GM19240 (cell line): Measurements from ENCODE around the gene ART1.
"Not testable (repeated sequence)": the region's sequence is repeated elsewhere in the genome, so short reads cannot be mapped to it uniquely, and the experiment has no call there.

ENCODE experiments used
- DNase-seq: peaks from one replicate; pipeline ENCODE4 v3.0.0; 2011; ENCODE audit warnings: low spot score; ENCODE audit not compliant: insufficient read length

Gene ART1

DNA sequence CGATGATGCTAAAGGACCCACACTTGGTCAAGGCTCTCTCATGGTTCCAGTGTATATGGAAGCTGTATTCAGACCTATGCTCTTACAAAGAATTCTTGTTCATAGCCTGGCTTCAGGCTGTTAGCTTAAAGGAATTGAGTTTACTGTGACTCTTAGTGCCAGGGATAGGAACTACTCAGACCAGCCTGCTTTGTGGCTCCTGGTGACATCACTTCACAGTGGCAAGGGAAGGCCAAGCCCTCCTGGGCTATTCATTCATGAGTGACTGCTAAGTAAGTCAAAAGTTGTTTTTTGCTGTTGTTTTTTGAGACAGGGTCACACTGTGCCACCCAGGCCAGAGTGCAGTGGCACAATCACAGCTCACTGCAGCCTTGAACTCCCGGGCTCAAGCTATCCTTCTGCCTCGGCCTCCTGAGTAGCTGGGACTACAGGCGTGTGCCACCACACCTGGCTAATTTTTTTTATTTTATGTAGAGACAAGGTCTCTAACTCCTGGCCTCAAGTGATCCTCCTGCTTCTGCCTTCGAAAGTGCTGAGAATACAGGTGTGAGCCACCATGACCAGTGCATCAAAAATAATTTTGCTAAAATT is 12.8 kb upstream of the ART1 start:
- no peak for DNase-seq

- no peak for DNase-seq
Observed at GRCh38 chr11:3635641-3636375, 9.1 kb upstream of the ART1 start.

GRCh38 chr11:3637201-3637600 is 7.7 kb upstream of the ART1 start:
- DNase-seq: no peak

DNA sequence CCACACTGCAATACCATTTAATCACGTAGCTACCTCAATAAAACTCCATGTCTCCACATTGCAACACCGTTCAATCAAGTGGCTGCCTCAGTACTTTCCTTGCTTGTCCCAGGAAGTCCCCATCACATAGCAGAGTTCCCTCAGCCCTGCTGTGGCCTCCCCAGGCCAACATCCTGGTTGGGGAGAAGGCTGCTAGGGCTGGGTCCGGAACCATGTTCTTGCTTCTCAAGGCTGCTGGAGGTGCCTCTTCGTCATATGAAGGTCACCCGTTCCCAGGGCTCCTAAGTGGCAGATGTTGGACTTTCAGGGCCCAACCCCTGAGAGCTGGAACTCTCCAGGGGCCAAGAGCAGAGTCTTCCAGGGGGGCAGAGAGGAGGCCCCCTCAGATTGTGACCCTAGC is 6.4 kb upstream of the ART1 start:
- DNase-seq: no peak

DNA sequence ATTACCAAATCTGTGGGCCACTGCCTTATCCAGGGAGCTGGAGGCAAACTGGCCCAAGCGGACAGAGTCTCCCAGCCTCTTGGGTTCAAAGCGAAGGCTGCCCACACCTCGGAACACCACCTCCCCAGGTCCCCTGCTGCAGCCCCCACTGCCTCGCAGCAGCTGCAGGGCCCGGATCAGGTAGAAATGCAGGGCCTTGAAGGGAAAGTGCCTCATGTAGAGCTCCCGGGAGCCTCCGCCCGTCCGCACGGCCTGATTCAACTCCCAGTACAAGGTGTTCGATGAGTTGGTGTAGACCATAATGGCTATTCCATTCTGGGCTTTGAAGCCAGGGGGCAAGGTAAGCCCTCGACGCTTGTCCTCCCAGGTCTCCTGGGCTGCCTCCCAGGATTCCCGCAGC is 5.1 kb upstream of the ART1 start:
- DNase-seq: no peak

GRCh38 chr11:3641191-3641590 is 3.7 kb upstream of the ART1 start:
- DNase-seq: no peak

DNA sequence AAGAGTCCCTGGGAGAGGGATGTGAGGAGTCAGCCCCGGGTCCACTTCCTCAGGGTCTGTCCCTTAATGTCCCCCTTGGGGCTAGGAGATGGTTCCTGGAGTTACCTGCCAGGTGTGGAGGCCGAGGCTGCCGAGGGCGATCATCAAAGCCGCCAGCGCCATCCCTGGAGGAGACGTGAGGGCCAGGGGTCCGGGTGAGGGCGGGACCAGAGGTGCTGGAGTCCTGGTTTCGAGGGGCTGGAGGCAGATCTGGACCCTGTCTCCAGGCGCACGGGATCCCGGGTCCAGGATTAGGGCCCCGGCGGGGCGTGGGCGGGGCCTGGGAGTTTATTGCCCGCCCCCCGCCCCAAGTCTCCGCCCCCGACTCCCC is 3.2 kb upstream of the ART1 start, which contains the start of gene ART5:
Gene ART5, minus strand, starts transcription at position 292 of the 370 bp plus-strand sequence. Its CDS starts 130 bp downstream, at position 162.
- DNase-seq: no peak

DNA sequence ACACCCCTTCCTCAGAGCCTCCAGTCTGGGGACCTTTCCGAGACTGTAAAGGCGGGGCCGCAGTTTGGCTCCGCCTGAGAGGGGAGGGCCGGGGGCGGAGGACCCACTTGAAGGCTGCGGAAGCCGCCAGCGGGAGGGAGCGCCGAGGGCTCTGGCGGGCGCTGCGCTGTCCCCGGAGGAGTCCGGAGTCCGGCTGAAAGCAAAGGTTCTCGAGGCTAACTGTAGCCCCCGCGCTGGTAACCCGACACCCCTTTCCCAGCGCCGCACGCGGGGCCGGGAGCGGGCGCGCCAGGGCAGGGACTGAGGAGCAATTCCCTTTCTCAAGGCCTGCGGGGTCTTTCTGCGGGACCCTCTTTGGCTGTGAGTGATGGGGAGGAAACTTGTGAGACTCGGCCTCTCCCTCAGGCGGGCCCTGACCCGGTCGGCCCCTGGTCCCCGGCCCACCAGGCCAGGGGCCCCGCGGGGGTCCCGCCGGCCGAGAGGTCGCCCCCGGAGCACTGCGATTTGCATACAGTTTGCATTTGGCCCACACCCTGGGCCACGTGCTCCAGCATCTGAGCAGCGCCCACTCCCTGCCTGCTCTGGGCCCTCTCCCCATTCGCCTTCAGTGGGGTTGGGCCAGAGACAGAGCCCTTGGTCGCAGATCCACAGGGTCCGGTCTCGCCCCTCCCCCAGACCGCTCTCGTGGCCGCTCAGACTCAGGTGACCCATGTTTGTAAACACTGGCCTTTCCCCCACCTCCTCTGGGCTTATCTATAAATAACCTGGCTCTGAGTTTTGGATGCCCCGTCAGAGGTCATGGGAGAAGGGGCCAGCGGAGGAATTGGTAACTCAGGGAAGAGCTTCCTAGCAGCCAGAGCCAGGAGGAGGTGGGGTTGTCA is 2.6 kb upstream of the ART1 start:
- DNase-seq: no peak

- DNase-seq: not testable (repeated sequence)
Observed at GRCh38 chr11:3643102-3643546, 1.8 kb upstream of the ART1 start.

- no peak for DNase-seq
Observed at GRCh38 chr11:3645552-3645951, 624 bp downstream of the ART1 start.

DNA sequence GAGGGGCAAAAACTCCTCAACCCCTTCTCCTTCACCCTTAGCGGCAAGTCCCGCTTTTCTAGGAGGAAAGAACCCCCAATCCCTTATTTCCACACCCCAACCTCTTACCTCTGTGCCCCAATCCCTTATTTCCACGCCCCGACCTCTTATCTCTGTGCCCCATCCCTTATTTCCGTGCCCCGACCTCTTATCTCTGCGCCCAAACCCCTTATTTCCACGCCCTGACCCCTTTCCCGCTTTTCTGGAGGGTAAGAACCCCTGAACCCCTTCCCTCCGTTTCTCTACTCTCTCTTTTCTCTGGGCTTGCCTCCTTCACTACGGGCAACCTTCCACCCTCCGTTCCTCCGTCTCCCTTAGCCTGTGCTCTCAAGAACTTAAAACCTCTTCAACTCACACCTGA is 3.9 kb downstream of the ART1 start:
- DNase-seq: not testable (repeated sequence)

GRCh38 chr11:3649374-3649773 is 4.4 kb downstream of the ART1 start:
- not testable (repeated sequence) for DNase-seq

DNA sequence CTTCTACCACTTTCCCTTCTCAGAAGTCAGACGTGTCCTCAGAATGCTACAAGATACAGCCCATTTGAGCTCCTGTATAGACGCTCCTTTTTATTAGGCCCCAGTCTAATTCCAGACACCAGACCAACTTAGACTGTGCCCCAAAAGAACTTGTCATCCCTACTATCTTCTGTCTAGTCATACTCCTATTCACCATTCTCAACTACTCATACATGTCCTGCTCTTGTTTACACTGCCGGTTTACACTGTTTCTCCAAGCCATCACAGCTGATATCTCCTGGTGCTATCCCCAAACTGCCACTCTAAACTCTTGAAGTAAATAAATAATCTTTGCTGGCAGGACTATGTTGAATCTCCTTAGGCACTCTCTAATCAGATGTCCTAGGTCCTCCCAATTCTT is 7.6 kb downstream of the ART1 start:
- DNase-seq: not testable (repeated sequence)

GRCh38 chr11:3655547-3655946 is 10.6 kb downstream of the ART1 start:
- no peak for DNase-seq

GRCh38 chr11:3657331-3657730 is 12.4 kb downstream of the ART1 start:
- not testable (repeated sequence) for DNase-seq

DNA sequence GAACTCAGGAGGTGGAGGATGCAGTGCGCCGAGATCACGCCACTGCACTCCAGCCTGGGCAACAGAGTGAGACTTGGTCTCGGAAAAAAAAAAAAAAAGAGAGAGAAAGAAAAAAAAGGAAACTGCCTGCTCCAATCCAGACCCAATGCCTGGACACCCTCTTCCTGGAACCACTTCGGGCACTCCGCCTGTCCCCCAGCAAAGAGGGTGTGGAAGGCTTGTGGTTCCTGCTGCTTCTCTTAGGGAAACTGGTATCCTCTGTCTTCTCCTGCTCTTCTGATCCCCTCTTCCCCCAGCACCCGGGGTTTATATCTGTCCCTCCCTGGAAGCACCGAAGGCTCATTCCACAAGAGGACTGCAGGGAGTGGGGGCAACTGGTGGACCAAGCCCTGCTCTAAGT is 13.3 kb downstream of the ART1 start:
- no peak for DNase-seq

DNA sequence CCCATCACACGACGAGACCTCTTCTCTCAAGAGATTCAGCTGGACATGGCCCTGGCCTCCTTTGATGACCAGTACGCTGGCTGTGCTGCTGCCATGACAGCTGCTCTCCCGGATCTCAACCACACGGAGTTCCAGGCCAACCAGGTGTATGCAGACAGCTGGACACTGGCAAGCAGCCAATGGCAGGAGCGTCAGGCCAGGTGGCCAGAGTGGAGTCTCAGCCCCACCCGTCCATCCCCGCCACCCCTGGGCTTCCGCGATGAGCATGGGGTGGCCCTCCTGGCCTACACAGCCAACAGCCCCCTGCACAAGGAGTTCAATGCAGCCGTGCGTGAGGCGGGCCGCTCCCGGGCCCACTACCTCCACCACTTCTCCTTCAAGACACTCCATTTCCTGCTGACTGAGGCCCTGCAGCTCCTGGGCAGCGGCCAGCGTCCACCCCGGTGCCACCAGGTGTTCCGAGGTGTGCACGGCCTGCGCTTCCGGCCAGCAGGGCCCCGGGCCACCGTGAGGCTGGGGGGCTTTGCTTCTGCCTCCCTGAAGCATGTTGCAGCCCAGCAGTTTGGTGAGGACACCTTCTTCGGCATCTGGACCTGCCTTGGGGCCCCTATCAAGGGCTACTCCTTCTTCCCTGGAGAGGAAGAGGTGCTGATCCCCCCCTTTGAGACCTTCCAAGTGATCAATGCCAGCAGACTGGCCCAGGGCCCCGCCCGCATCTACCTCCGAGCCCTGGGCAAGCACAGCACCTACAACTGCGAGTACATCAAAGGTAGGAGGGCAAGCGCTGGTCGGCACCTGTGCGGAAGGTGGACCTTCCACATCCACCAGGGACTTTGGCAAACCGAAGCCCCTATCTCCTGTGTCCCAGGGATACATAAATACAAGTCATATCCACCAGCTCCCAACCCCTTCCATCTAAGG is 14.9 kb downstream of the ART1 start:
- no peak for DNase-seq

GRCh38 chr11:3660960-3661359 is 16.0 kb downstream of the ART1 start:
- DNase-seq: no peak

- no peak for DNase-seq
Observed at GRCh38 chr11:3662856-3663255, 17.9 kb downstream of the ART1 start.

- no peak for DNase-seq
Observed at GRCh38 chr11:3664032-3664630, 19.2 kb downstream of the ART1 start.
